Measurements from ENCODE around the gene APELA.

DNA sequence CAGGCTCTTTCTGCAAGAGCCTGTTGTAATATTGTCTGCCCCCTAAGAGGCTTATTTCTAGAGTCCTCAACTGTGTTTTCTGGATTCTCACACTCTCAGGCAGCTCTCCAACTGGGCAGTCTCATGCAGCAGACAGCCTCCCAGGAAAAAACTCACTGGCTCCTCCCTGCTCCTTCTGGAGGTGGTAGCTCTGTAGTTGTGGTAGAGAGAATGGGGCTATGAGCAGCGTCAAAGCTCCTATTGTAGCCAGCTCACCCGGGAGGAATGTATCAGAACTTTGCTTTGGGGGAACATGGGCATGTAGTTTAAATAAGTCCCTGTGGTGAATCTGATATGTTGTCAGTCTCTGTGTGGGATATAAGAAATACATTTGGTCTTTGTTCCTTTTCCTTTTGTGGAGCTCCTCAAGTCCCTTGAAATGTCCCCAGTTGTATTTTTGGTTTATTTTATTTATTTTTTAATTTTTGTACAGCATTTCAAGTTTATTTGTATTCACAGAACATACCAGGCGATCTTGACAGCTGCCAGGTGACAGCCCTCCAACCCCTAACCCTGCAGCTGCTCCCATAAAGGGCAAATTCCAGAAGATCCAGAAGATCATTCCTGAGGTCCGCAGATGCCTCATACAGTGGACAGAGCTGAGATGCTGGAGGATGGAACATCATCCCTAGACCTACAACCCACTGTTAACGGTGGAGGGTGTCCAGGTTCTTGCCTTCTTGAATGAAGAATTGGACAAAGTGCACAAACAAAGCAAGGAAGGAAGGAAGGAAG is 54.8 kb downstream of the APELA start:
- TF ChIP-seq, protein P1, sequence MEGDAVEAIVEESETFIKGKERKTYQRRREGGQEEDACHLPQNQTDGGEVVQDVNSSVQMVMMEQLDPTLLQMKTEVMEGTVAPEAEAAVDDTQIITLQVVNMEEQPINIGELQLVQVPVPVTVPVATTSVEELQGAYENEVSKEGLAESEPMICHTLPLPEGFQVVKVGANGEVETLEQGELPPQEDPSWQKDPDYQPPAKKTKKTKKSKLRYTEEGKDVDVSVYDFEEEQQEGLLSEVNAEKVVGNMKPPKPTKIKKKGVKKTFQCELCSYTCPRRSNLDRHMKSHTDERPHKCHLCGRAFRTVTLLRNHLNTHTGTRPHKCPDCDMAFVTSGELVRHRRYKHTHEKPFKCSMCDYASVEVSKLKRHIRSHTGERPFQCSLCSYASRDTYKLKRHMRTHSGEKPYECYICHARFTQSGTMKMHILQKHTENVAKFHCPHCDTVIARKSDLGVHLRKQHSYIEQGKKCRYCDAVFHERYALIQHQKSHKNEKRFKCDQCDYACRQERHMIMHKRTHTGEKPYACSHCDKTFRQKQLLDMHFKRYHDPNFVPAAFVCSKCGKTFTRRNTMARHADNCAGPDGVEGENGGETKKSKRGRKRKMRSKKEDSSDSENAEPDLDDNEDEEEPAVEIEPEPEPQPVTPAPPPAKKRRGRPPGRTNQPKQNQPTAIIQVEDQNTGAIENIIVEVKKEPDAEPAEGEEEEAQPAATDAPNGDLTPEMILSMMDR (IDR thresholded peaks at IDR 0.05), result no peak
- TF ChIP-seq POLR2A (IDR thresholded peaks at IDR 0.05), result no peak
